IPS-15b (cell line): ENCODE results near the gene RAB5A.
A peak's percentile ranks its signal among the peaks of the same experiment; 100 is the strongest.
"Not testable (repeated sequence)": the region's sequence is repeated elsewhere in the genome, so short reads cannot be mapped to it uniquely, and the experiment has no call there.

Experiments used
- H3K27me3 ChIP-seq: one replicate; pipeline ENCODE4 v1.6.1; 2013; ENCODE audit warnings: low read length; ENCODE audit not compliant: control insufficient read depth, insufficient read depth
- H3K36me3 ChIP-seq: one replicate; pipeline ENCODE4 v1.6.1; 2013; ENCODE audit warnings: low read length; ENCODE audit not compliant: control insufficient read depth, insufficient read depth
- H3K4me1 ChIP-seq: one replicate; pipeline ENCODE4 v1.6.1; 2013; ENCODE audit warnings: mild to moderate bottlenecking, low read length; ENCODE audit not compliant: control insufficient read depth, insufficient read depth
- H3K4me3 ChIP-seq: one replicate; pipeline ENCODE4 v1.5.1; 2013; ENCODE audit warnings: low read depth, low read length
- H3K9ac ChIP-seq: one replicate; pipeline ENCODE4 v1.6.1; 2013; ENCODE audit warnings: low read depth, mild to moderate bottlenecking, low read length
- H3K9me3 ChIP-seq: one replicate; pipeline ENCODE4 v1.6.1; 2013; ENCODE audit warnings: mild to moderate bottlenecking, low read length; ENCODE audit not compliant: control insufficient read depth, insufficient read depth

RAB5A gene, protein sequence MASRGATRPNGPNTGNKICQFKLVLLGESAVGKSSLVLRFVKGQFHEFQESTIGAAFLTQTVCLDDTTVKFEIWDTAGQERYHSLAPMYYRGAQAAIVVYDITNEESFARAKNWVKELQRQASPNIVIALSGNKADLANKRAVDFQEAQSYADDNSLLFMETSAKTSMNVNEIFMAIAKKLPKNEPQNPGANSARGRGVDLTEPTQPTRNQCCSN

DNA sequence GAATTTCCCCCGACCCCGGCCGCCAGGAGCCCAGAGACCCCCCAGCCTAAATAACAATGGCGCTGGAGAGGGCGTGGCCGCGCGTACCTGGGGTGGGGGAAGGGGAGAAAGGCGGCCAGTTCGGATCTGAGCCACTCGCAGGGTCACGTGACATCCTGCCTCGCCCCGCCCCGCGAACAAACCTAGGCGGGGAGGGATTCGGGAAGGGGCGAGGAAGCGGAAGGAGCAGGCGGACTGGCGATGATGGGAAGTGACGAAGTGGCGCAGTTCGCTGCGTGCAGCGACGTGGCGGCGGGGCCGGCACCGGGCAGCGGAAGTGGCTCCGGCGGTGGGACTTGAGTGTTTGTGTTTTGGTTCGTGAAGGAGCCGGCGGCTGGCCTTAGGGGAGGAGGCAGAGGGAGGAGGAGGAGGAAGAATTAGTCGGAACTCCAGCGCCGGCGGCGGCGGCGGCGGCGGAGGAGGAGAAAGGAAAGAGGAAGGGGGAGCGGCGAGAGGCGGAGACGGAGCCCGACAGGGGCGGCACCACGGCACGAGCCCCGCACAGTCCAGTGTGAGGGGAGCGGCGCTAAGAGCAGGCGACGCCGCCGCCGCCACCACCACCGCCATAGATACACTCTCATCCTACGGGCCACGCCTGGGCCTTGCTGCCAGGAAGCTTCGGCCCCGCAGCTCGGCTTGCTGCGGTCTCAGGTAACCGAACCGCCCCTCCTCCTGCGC lies at the start of gene RAB5A:
Gene RAB5A, plus strand, starts transcription at position 266 of the 717 bp plus-strand sequence. CDS start 3,802 bp downstream, outside the sequence.
- Histone ChIP-seq H3K9ac (peak within 1 kb of the TSS; percentile 91), H3K4me1 (peaks cover 8% of the 10 kb centered on the region), H3K36me3 (peaks cover 9% of the 10 kb centered on the region), H3K27me3 (no peaks in the 10 kb centered on the region), H3K9me3 (no peaks in the 10 kb centered on the region), H3K4me3 (peak within 1 kb of the TSS; percentile 96)

DNA sequence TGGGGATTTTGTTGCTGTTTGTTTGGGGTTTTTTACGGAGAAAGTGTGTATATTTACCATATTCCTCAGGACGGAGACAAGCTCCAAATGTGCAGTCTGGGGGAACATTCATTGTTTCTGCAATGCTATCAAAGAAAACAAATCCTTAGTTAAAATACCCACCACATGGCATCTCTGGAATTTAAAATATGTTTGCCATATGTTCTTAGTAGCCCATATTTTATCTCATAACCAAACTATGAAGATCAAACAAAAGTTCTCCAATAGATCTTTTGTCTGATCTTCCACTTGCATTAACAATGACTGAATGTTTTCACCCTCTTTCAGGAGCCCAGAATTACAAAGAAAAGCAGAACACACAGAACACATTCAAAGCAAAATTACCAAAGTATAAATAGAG lies 48.2 kb upstream of the RAB5A start:
- Histone ChIP-seq H3K9me3 (no peaks in the 10 kb centered on the region), H3K36me3 (no peaks in the 10 kb centered on the region), H3K27me3 (no peaks in the 10 kb centered on the region), H3K4me1 (no peaks in the 10 kb centered on the region), H3K9ac (no peak overlapping the region), H3K4me3 (no peak overlapping the region)

GRCh38 chr3:19899264-19899663 lies 47.6 kb upstream of the RAB5A start:
- H3K27me3 ChIP-seq = no peaks in the 10 kb centered on the region
- no peaks in the 10 kb centered on the region for H3K9me3 ChIP-seq
- no peak overlapping the region for H3K9ac ChIP-seq
- H3K36me3 ChIP-seq = no peaks in the 10 kb centered on the region
- no peak overlapping the region for H3K4me3 ChIP-seq
- no peaks in the 10 kb centered on the region for H3K4me1 ChIP-seq

DNA sequence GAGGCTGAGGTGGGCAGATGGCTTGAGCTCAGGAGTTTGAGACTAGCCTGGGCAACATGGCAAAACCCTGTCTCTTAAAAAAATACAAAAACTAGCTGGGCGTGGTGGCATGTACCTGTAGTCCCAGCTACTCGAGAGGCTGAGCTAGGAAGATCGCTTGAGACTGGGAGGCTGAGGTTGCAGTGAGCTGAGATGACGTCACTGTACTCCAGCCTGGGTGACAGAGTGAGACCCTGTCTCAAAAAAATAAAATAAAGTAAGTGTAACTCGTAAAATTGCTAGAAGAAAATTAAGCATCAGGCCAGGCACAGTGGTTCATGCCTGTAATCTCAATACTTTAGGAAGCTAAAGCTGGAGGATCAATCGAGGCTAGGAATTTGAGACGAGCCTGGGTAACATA lies 47.1 kb upstream of the RAB5A start:
- not testable (repeated sequence) for H3K9ac ChIP-seq, H3K36me3 ChIP-seq, H3K9me3 ChIP-seq, H3K27me3 ChIP-seq, H3K4me3 ChIP-seq, H3K4me1 ChIP-seq

DNA sequence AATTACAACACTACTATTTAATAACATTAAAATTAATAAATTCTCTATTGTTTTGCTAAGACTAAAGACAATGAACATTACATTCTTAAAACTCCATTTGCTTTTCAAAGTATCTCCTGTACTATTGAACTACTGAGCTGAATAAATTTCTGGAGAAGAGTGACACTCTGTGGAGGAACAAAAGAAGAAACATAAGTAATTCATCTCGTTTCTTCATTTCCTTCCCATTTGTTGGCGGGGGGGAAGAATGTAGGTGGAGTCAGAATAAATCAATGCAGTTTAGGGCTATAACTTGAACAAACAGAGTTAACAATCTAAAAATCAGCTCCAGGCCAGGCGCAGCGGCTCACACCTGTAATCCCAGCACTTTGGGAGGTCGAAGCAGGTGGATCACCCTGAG lies 45.6 kb upstream of the RAB5A start:
- Histone ChIP-seq H3K9me3 (no peaks in the 10 kb centered on the region), H3K9ac (no peak overlapping the region), H3K27me3 (no peaks in the 10 kb centered on the region), H3K4me1 (no peaks in the 10 kb centered on the region), H3K36me3 (no peaks in the 10 kb centered on the region), H3K4me3 (no peak overlapping the region)

GRCh38 chr3:19901918-19902317 lies 45.0 kb upstream of the RAB5A start:
- H3K9me3 ChIP-seq = no peaks in the 10 kb centered on the region
- no peak overlapping the region for H3K4me3 ChIP-seq
- H3K27me3 ChIP-seq = no peaks in the 10 kb centered on the region
- no peaks in the 10 kb centered on the region for H3K4me1 ChIP-seq
- H3K36me3 ChIP-seq = no peaks in the 10 kb centered on the region
- no peak overlapping the region for H3K9ac ChIP-seq

DNA sequence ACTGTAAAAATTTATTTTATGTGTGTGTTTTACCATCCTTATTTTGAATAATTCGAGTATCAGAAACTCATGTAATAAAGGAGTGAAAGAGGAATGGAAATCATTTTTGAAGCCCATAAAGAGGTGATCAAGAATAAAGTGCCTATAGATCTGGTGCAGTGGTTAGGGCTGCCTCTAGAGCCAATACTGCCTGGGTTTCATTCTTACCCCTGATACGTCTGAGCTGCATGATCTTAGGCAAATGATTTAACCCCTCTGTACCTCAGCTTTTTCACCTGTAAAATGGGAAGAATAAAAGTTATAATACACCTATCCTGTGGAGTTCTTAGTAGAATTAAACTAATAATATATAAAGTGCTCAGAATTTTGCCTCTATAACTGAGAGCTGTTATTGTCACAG lies 43.2 kb upstream of the RAB5A start:
- Histone ChIP-seq H3K4me1 (no peaks in the 10 kb centered on the region), H3K27me3 (no peaks in the 10 kb centered on the region), H3K4me3 (no peak overlapping the region), H3K9ac (no peak overlapping the region), H3K9me3 (no peaks in the 10 kb centered on the region), H3K36me3 (no peaks in the 10 kb centered on the region)

DNA sequence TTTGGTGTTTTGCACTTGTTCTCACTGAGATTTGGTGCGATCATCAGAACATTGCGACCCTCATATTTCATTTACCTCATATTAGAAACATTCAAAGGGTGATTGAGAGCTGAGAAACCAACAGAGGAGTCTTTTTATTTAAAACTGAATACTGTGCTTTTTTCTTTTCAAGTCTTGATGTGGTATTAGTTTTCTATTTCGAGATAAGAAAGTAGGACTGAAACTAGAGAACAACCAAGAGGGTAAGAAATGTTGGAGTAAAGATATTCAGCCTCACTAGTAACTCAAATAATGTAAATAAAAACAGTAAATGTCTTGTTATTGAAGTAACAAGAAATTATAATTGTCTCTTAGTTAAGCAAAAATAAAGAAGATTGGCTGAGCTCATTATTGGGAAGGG lies 39.4 kb upstream of the RAB5A start:
- Histone ChIP-seq H3K9me3 (no peaks in the 10 kb centered on the region), H3K27me3 (no peaks in the 10 kb centered on the region), H3K4me1 (no peaks in the 10 kb centered on the region), H3K9ac (no peak overlapping the region), H3K36me3 (no peaks in the 10 kb centered on the region), H3K4me3 (no peak overlapping the region)

- no peaks in the 10 kb centered on the region for H3K27me3 ChIP-seq
- H3K9me3 ChIP-seq = no peaks in the 10 kb centered on the region
Observed at GRCh38 chr3:19911452-19911851, 35.4 kb upstream of the RAB5A start.

DNA sequence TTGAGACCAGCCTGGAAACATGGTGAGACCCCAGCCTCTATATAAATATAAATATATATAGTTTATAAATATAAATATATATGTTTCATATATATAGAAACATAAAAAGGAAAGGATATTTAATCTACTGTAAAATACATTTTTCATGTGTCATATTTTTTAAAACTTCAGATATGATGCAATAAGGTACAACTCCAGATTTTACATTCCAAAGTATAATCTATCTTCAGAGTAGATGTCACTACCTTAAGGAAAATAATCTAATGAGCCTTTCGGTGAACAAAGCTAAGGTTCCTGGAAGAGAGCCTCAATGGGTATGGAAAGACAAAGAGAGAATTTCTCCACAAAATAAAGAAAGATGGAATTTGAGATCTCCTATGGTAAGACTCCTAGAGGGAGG lies 29.7 kb upstream of the RAB5A start:
- H3K27me3 ChIP-seq = no peaks in the 10 kb centered on the region
- H3K36me3 ChIP-seq = no peaks in the 10 kb centered on the region
- no peaks in the 10 kb centered on the region for H3K9me3 ChIP-seq
- H3K4me1 ChIP-seq = no peaks in the 10 kb centered on the region
- H3K4me3 ChIP-seq = no peak overlapping the region
- H3K9ac ChIP-seq = no peak overlapping the region

More at GRCh38 chr3:19911452-19911851, 35.4 kb upstream of the RAB5A start:
- H3K36me3 ChIP-seq = no peaks in the 10 kb centered on the region
- no peak overlapping the region for H3K4me3 ChIP-seq
- H3K9ac ChIP-seq = no peak overlapping the region
- no peaks in the 10 kb centered on the region for H3K4me1 ChIP-seq

- Histone ChIP-seq H3K27me3 (no peaks in the 10 kb centered on the region), H3K4me3 (no peak overlapping the region), H3K36me3 (no peaks in the 10 kb centered on the region), H3K9me3 (no peaks in the 10 kb centered on the region), H3K4me1 (no peaks in the 10 kb centered on the region), H3K9ac (no peak overlapping the region)
Observed at GRCh38 chr3:19920401-19921080, 26.4 kb upstream of the RAB5A start.

DNA sequence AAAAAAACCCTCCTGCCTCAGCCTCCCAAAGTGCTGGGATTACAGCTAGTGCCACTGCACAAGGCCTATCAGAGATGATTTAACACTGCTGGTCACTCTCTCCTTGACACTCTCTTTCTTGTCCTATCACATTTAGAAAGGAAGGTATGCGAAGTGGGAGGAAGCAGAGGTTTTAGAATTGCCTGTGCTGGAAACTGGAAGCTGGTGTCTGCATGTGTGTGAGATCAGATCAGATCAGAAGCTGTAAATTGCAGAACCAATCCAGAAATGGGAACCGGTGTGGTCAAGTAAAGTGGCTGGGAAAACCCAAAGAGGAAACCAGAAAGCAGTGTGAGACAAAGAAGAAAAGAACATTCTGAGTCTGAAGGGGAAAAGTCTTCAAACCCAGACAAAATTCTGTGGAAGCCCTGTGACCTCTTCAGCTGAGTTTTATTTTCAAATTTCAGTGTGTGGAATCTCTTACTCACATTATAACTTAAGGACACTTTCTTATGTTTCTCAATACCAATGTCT lies 15.7 kb upstream of the RAB5A start:
- no peak overlapping the region for H3K4me3 ChIP-seq
- H3K36me3 ChIP-seq = no peaks in the 10 kb centered on the region
- peaks cover 3% of the 10 kb centered on the region for H3K4me1 ChIP-seq
- no peaks in the 10 kb centered on the region for H3K9me3 ChIP-seq
- no peak overlapping the region for H3K9ac ChIP-seq
- no peaks in the 10 kb centered on the region for H3K27me3 ChIP-seq
